ENCODE results near the gene ARHGEF28. TPM values are rescaled to one million over a fixed set of nuclear protein-coding genes. Genes with fewer than 3 reads are reported as not detected.

Gene ARHGEF28
- total RNA-seq, 1 donor from 2014 or later, result 2.1 TPM

- no peaks in the 10 kb centered on the region for H3K9me3 ChIP-seq (replicated peaks)
- no peak overlapping the region for H3K27ac ChIP-seq (replicated peaks)
- H3K36me3 ChIP-seq, result no peaks in the 10 kb centered on the region
- H3K27me3 ChIP-seq (ENCODE audit: low read depth), result no peaks in the 10 kb centered on the region
- no peaks in the 10 kb centered on the region for H3K4me1 ChIP-seq
- no peak overlapping the region for H3K4me3 ChIP-seq
- intact Hi-C loops (cut with micrococcal nuclease), result no loop called here
- no peak for DNase-seq
- no peak for TF ChIP-seq CTCF (IDR thresholded peaks at IDR 0.05; ENCODE audit: borderline replicate concordance)
These were observed 179.5 kb downstream of the ARHGEF28 start for GRCh38 chr5:73805449-73805848.

- no peak for DNase-seq
- Histone ChIP-seq H3K4me3 (no peak overlapping the region), H3K27me3 (ENCODE audit: low read depth) (no peaks in the 10 kb centered on the region), H3K4me1 (no peaks in the 10 kb centered on the region), H3K36me3 (no peaks in the 10 kb centered on the region), H3K27ac (replicated peaks) (no peak overlapping the region), H3K9me3 (replicated peaks) (no peaks in the 10 kb centered on the region)
- TF ChIP-seq CTCF (IDR thresholded peaks at IDR 0.05; ENCODE audit: borderline replicate concordance), result no peak
- intact Hi-C loops (cut with micrococcal nuclease), result no loop called here
These were observed 182.9 kb downstream of the ARHGEF28 start for GRCh38 chr5:73808911-73809310.

GRCh38 chr5:73810429-73810828 is 184.4 kb downstream of the ARHGEF28 start:
- Histone ChIP-seq H3K4me1 (no peaks in the 10 kb centered on the region), H3K27ac (replicated peaks) (no peak overlapping the region), H3K36me3 (no peaks in the 10 kb centered on the region), H3K9me3 (replicated peaks) (no peaks in the 10 kb centered on the region), H3K27me3 (ENCODE audit: low read depth) (peaks cover 7% of the 10 kb centered on the region), H3K4me3 (no peak overlapping the region)
- no peak for TF ChIP-seq CTCF (IDR thresholded peaks at IDR 0.05; ENCODE audit: borderline replicate concordance)
- DNase-seq, result no peak
- intact Hi-C loops (cut with micrococcal nuclease), result no loop called here

GRCh38 chr5:73812457-73812856 is 186.5 kb downstream of the ARHGEF28 start:
- intact Hi-C loops (cut with micrococcal nuclease), result no loop called here
- H3K27me3 ChIP-seq (ENCODE audit: low read depth), result peaks cover 7% of the 10 kb centered on the region

GRCh38 chr5:73812962-73813588 is 187.1 kb downstream of the ARHGEF28 start:
- no peak for TF ChIP-seq CTCF (IDR thresholded peaks at IDR 0.05; ENCODE audit: borderline replicate concordance)

More at GRCh38 chr5:73812457-73812856, 186.5 kb downstream of the ARHGEF28 start:
- no peak for DNase-seq
- TF ChIP-seq CTCF (IDR thresholded peaks at IDR 0.05; ENCODE audit: borderline replicate concordance), result no peak
- Histone ChIP-seq H3K4me3 (no peak overlapping the region), H3K27ac (replicated peaks) (no peak overlapping the region), H3K4me1 (no peaks in the 10 kb centered on the region), H3K9me3 (replicated peaks) (no peaks in the 10 kb centered on the region), H3K36me3 (no peaks in the 10 kb centered on the region)

More at GRCh38 chr5:73812962-73813588, 187.1 kb downstream of the ARHGEF28 start:
- H3K27ac ChIP-seq (replicated peaks), result no peak overlapping the region
- H3K36me3 ChIP-seq, result no peaks in the 10 kb centered on the region
- no peak for DNase-seq
- H3K27me3 ChIP-seq (ENCODE audit: low read depth), result peaks cover 7% of the 10 kb centered on the region
- intact Hi-C loops (cut with micrococcal nuclease), result no loop called here
- H3K4me3 ChIP-seq, result no peak overlapping the region
- no peaks in the 10 kb centered on the region for H3K9me3 ChIP-seq (replicated peaks)
- no peaks in the 10 kb centered on the region for H3K4me1 ChIP-seq
